OCI-LY1 (cell line): ENCODE results near the gene ITK.

Source experiments
- EZH2 ChIP-seq: fragments of 200-600 bp; sonication (generic), shearing (Covaris generic); IDR thresholded peaks from 2 replicates; pipeline ENCODE4 v1.8.0; 2017; ENCODE audit warnings: borderline replicate concordance, mixed run types, mild to moderate bottlenecking, antibody characterized with exemption, low read length, moderate library complexity, mixed read lengths
- TF ChIP-seq, protein P1 (sequence below): fragments of 200-600 bp; sonication (generic), shearing (Covaris generic); IDR thresholded peaks from 2 replicates; pipeline ENCODE4 v1.5.1; 2017; ENCODE audit warnings: mild to moderate bottlenecking, antibody characterized with exemption, low read length, moderate library complexity, mixed read lengths

DNA sequence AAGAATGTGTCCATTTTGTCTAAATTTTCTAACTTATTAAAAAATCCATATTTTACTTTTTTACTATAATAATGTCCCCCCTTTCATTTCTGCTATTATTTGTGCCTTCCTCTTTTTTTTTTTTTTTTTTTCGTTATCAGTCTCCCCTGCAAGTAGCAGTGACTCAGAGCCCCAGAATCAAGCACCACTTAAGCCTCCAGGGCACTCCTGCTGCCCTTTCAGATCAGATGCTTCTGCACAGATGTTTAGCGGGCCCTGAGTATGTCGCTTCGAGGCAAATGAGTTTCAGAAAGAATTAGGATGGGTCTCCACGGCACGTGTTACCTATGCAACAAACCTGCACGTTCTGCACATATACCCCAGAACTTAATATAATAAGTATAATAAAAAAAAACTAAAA, 49.7 kb upstream of the ITK start:
- TF ChIP-seq, protein P1, sequence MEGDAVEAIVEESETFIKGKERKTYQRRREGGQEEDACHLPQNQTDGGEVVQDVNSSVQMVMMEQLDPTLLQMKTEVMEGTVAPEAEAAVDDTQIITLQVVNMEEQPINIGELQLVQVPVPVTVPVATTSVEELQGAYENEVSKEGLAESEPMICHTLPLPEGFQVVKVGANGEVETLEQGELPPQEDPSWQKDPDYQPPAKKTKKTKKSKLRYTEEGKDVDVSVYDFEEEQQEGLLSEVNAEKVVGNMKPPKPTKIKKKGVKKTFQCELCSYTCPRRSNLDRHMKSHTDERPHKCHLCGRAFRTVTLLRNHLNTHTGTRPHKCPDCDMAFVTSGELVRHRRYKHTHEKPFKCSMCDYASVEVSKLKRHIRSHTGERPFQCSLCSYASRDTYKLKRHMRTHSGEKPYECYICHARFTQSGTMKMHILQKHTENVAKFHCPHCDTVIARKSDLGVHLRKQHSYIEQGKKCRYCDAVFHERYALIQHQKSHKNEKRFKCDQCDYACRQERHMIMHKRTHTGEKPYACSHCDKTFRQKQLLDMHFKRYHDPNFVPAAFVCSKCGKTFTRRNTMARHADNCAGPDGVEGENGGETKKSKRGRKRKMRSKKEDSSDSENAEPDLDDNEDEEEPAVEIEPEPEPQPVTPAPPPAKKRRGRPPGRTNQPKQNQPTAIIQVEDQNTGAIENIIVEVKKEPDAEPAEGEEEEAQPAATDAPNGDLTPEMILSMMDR = no peak
- TF ChIP-seq EZH2 = no peak
